ENCODE measurements around the gene ARL5C.
"Not testable (repeated sequence)": the region's sequence is repeated elsewhere in the genome, so short reads cannot be mapped to it uniquely, and the experiment has no call there.

Gene ARL5C

GRCh38 chr17:39139161-39139511 is 26.8 kb downstream of the ARL5C start:
- no peak for DNase-seq

- no peak for DNase-seq
These were observed 27.4 kb downstream of the ARL5C start for GRCh38 chr17:39138431-39139160.

- DNase-seq: no peak
These were observed 31.1 kb downstream of the ARL5C start for GRCh38 chr17:39134878-39135277.

- no peak for DNase-seq
These were observed 33.8 kb downstream of the ARL5C start for GRCh38 chr17:39132192-39132610.

- DNase-seq: no peak
These were observed 34.3 kb downstream of the ARL5C start for GRCh38 chr17:39131616-39132015.

- no peak for DNase-seq
These were observed 35.8 kb downstream of the ARL5C start for GRCh38 chr17:39130205-39130604.

GRCh38 chr17:39129544-39129943 is 36.4 kb downstream of the ARL5C start:
- DNase-seq: not testable (repeated sequence)

GRCh38 chr17:39126436-39126835 is 39.5 kb downstream of the ARL5C start:
- no peak for DNase-seq

DNA sequence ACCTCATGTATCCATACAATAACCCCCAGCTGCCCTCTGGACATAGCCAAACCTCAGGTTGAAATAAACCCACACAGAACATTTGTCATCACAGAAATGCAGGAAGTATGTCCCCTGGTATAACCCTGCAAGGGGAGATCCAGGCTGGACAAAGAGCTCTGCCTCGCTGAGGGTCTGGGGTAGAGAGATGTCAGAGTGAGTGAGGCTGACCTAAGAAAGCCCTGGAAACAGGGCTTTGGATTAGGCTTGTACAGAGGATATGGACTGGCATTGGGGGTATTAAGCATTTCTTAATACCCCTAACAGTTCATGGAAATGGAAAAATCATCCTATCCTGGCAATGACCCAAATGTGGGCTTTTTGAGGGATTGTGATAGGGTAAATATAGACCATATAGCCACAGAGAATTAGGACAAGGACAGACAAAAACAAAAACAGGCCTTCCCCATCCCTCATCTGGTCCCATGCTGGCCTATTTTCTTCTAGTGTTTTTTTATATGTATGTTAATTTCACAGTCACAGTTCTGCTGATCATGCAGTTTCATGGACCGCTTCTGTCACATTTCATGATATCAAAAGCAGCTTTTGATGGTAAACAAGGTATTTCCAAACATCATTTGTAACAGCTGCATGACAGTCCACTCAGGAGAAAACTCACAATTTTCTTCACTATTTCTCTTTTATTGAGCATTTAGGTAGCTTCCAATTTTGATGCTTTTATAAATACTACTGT is 40.7 kb downstream of the ARL5C start:
- DNase-seq: no peak

DNA sequence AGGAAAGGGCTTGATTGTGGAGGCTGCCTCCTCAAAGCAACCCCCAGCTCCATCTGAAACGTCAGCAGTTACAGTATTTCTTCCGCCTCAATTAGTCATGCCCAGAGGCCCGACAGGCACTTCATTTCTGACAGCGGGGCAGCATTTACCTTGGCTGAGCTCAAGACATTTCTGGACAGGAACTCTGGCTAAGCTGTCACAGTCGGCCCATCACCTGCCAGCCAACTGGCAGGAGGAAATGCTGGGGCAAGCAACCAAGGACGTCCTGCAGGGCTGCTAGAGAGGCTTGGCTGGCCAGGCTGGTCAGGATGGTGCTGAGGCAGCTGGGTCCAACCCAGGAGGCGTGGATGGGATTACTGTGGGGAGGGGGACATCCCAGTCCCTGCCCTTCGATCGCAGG is 42.3 kb downstream of the ARL5C start:
- DNase-seq: no peak

GRCh38 chr17:39122991-39123390 is 43.0 kb downstream of the ARL5C start:
- DNase-seq: no peak

GRCh38 chr17:39121919-39122318 is 44.0 kb downstream of the ARL5C start:
- not testable (repeated sequence) for DNase-seq

DNA sequence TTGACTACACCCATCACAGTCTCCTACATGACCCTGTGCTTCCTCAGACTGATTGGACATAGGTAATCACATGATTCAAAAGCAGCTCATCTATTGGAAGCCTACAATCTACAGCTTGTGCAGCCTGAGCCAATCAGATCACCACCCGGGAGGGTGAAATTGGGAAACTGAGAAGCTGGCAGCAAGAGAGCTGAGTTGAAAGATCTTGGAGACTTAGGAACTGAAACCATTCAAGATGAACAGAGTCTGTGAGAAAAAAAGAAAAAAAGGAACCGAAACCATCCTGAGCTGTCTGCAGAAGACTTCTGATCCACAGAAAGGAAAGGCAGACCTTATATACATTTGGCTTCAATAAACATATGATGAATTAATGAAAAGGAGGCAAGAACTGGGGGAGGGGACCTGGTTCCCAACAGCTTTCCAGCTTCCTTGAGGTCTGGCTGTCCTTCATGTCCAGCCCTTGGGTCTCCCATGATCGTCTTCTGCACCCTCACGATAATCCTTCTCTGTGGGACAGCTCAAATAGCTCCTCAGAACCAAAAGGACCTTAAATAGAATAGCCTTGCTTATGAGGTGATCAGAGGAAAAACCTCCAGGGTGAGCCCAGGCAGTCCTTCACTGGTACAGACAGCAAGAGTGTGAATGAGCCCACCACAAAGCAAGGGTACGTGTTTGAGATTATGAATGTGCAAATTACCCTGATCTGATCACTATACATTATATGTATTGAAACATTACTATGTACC is 47.1 kb downstream of the ARL5C start:
- DNase-seq: no peak

DNA sequence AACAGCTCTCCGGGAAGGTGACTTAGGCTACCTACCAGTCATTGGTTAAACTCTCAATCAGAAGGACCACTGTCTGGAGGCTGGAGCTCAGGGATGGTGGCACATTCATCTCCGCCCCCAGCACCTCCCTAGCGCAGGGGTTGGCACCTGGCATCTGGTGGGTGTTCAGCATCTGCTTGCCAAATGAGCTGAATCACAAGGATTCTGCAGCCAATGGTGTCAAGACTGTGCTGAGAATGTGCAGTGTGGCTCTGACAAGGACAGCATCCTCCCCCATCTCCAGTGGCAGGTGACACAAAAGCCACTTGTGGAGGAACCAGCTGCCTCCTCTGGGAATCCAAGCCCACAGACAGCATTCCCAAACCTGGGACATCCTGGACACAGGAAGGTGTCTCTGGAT is 49.7 kb downstream of the ARL5C start:
- no peak for DNase-seq

DNA sequence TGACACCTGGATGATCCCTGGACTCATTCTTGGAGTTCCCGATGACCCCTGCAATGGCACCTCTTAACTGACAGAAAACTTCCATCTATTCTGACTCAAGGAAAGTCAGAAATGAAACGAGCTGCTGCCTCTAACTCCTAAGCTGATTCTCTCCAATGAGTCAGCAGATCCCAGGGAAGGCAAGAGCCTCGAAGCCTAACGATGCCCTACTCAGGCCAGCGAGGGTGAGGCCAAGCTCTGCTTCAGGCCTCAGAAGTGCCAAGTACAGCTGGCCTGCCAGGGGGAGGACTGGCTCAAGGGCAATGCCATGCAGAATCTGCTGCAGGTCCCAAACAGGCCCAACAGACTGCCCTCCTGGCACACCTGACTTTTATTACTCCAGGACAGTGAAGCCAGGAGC is 50.8 kb downstream of the ARL5C start:
- DNase-seq: no peak

DNA sequence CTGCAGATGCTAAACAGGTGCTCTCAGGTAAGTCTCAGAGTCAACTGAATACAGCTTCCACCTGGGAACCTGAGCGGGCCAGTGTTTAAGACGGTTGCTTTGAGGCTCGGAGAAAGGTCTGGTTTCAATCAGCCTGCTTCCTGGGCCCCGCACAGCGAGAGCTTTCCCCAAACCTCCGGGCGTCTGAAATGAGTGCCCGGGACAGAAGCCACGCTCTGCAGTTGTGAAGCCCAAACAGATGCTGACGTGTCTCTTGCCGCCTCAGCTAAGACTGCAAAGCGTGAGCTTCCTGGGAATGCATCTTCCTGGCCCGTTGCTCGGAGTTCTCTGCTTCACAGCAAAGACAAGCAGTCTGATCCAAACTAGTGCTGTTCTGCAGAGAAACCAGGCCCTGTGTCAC is 51.2 kb downstream of the ARL5C start:
- DNase-seq: no peak

DNA sequence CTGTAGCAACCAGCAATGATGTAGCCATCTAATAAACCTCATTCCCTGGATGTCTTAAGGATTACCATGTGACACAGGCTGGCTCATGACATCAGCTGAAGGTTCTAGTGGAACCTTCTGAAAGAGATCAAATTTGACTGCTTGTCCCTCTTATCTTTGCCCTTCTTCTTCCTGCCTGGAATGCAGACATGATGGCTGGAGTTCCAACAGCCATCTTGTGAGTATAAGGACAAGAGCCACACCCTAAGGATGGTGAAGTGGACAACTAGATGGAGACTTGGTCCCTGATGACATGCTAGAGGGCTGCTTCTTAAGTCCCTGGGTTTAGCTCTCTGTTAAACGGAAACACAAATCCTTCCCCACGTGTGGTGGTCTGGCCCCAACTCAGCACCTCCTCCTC is 52.1 kb downstream of the ARL5C start:
- DNase-seq: no peak

- DNase-seq: no peak
These were observed 55.4 kb downstream of the ARL5C start for GRCh38 chr17:39110435-39111136.

- DNase-seq: no peak
These were observed 57.2 kb downstream of the ARL5C start for GRCh38 chr17:39108461-39109375.

DNA sequence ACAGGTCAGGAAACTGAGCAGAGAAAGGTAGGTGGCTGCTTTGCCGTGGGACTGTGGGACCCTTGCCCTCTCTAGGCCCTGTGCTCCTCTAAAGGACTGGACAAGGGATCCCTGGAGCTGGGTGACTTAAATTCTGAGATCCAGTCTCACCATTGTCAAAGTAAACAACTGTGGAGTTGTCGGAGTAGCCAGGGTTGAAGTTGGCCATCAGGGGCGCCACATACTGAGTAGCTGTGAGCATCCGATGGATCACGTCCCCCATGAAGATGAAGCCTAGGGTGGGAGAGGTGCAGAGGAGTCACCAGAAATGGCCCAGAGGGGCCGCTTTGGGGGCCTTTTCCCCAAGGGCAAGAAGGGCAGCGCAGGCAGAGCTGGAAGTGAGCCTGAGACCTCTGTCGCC is 58.0 kb downstream of the ARL5C start:
- no peak for DNase-seq

DNA sequence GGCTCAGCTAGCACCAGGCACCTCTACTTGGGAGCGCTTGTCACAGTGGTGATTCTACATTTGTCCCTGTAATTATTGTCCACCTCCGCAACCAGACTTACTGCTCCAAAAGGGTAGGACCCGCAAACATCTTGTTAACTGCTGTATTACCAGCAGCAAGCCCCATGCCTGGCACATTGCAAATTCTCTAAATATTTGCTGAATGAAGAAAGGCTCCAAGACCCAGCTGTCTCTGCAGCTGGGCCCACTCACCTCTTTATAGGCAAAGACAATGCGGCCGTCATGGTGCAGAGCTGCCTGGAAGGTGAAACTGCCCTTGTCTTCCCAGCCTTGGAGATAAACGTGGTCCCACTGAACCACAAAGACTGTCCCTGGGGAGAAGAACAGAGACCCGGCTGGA is 58.8 kb downstream of the ARL5C start:
- DNase-seq: no peak

All from activated effector memory CD4-positive, alpha-beta T cell treated with anti-CD3 and anti-CD28 coated beads, Interleukin-2, amount 50 U/mL, for 16 hours (primary cell).